RWPE2 (cell line): ENCODE results near the gene ARMC9.

Experiments used
- ATAC-seq: fragments of 200-7000 bp; cut with Tn5 transposase; 3 replicates; pipeline ENCODE4 v1.9.1; 2021; ENCODE audit warnings: low read depth
- DNase-seq: peaks from one replicate; pipeline ENCODE4 v3.0.0-alpha.2; 2020; ENCODE audit warnings: low spot score
- H3K27ac ChIP-seq: fragments of 450-650 bp; 2 replicates; pipeline ENCODE4 v1.5.1; 2017; ENCODE audit warnings: mild to moderate bottlenecking; ENCODE audit not compliant: poor library complexity, severe bottlenecking
- H3K27me3 ChIP-seq: fragments of 250-450 bp; sonication (Bioruptor Pico); 2 replicates; pipeline ENCODE4 v1.5.1; 2021; ENCODE audit warnings: mild to moderate bottlenecking, moderate library complexity; ENCODE audit not compliant: insufficient read depth, poor library complexity, severe bottlenecking
- H3K36me3 ChIP-seq: fragments of 250-450 bp; sonication (Bioruptor Pico); 2 replicates; pipeline ENCODE4 v1.5.1; 2020; ENCODE audit warnings: low read depth, mild to moderate bottlenecking, moderate library complexity
- H3K4me1 ChIP-seq: fragments of 250-450 bp; sonication (Bioruptor Pico); 2 replicates; pipeline ENCODE4 v1.5.1; 2021; ENCODE audit warnings: mild to moderate bottlenecking, moderate library complexity; ENCODE audit not compliant: insufficient read depth, poor library complexity, severe bottlenecking
- H3K4me3 ChIP-seq: fragments of 250-450 bp; sonication (Bioruptor Pico); 2 replicates; pipeline ENCODE4 v1.5.1; 2021; ENCODE audit warnings: mild to moderate bottlenecking, moderate library complexity; ENCODE audit not compliant: severe bottlenecking
- H3K9me3 ChIP-seq: fragments of 250-450 bp; sonication (Bioruptor Pico); 2 replicates; pipeline ENCODE4 v1.5.1; 2021; ENCODE audit warnings: mild to moderate bottlenecking, moderate library complexity; ENCODE audit not compliant: severe bottlenecking
- CTCF ChIP-seq: fragments of 450-650 bp; IDR thresholded peaks from one replicate; pipeline ENCODE4 v1.5.1; 2017; ENCODE audit warnings: mild to moderate bottlenecking, moderate library complexity; ENCODE audit not compliant: poor library complexity, severe bottlenecking

Gene ARMC9

GRCh38 chr2:231321021-231321420, 122.6 kb downstream of the ARMC9 start:
- H3K36me3 ChIP-seq, result no peaks in the 10 kb centered on the region
- DNase-seq, result no peak
- H3K4me1 ChIP-seq, result no peaks in the 10 kb centered on the region
- TF ChIP-seq CTCF, result no peak
- no peaks in the 10 kb centered on the region for H3K27me3 ChIP-seq
- no peak overlapping the region for H3K4me3 ChIP-seq
- no peak for ATAC-seq
- no peaks in the 10 kb centered on the region for H3K9me3 ChIP-seq
- no peak overlapping the region for H3K27ac ChIP-seq

- Histone ChIP-seq H3K4me3 (no peak overlapping the region), H3K27me3 (no peaks in the 10 kb centered on the region), H3K27ac (no peak overlapping the region), H3K9me3 (no peaks in the 10 kb centered on the region), H3K4me1 (no peaks in the 10 kb centered on the region), H3K36me3 (no peaks in the 10 kb centered on the region)
- no peak for TF ChIP-seq CTCF
- ATAC-seq (no peak), DNase-seq (no peak)
Measured at GRCh38 chr2:231321556-231322334, 123.3 kb downstream of the ARMC9 start.

- Histone ChIP-seq H3K27me3 (no peaks in the 10 kb centered on the region), H3K4me3 (no peak overlapping the region), H3K27ac (no peak overlapping the region), H3K4me1 (no peaks in the 10 kb centered on the region), H3K36me3 (no peaks in the 10 kb centered on the region), H3K9me3 (no peaks in the 10 kb centered on the region)
- no peak for DNase-seq
- no peak for ATAC-seq
- no peak for TF ChIP-seq CTCF
Measured at GRCh38 chr2:231323316-231323715, 124.9 kb downstream of the ARMC9 start.

- DNase-seq, result no peak
- no peaks in the 10 kb centered on the region for H3K9me3 ChIP-seq
- no peaks in the 10 kb centered on the region for H3K36me3 ChIP-seq
- H3K4me3 ChIP-seq, result no peak overlapping the region
- no peaks in the 10 kb centered on the region for H3K4me1 ChIP-seq
- no peak overlapping the region for H3K27ac ChIP-seq
- no peaks in the 10 kb centered on the region for H3K27me3 ChIP-seq
- no peak for TF ChIP-seq CTCF
- ATAC-seq, result no peak
Measured at GRCh38 chr2:231325826-231326225, 127.4 kb downstream of the ARMC9 start.

GRCh38 chr2:231326404-231326803, 128.0 kb downstream of the ARMC9 start:
- TF ChIP-seq CTCF, result no peak
- DNase-seq, result no peak
- Histone ChIP-seq H3K27ac (no peak overlapping the region), H3K4me1 (no peaks in the 10 kb centered on the region), H3K27me3 (no peaks in the 10 kb centered on the region), H3K4me3 (no peak overlapping the region), H3K9me3 (no peaks in the 10 kb centered on the region), H3K36me3 (no peaks in the 10 kb centered on the region)
- no peak for ATAC-seq
